T-helper 2 cell treated with Interferon-gamma antibody and Interleukin-4, amounts not matched to agents 100 ng/mL and 5 ng/mL, for 36 hours (primary cell): Measurements from ENCODE around the gene KRT85. TPM values are rescaled to one million over a fixed set of nuclear protein-coding genes. Genes with fewer than 3 reads are reported as not detected.

ENCODE experiments used
- intact Hi-C: fragments of 100-400 bp; cut with micrococcal nuclease; formaldehyde crosslinking; loops from one replicate; pipeline ENCODE4 v1.15.1; 2023
- total RNA-seq: library from RNA; stranded (reverse); gene quantifications from 2 replicates; pipeline ENCODE4 v1.2.3, GENCODE V29; 2022

The KRT85 gene
- total RNA-seq, 1 donor from 2014 or later: not detected

- intact Hi-C loops: no loop called here
These were observed 28.6 kb upstream of the KRT85 start for GRCh38 chr12:52395761-52396434.

- intact Hi-C loops: no loop called here
These were observed 27.6 kb upstream of the KRT85 start for GRCh38 chr12:52394836-52395405.

- intact Hi-C loops: no loop called here
These were observed 25.3 kb upstream of the KRT85 start for GRCh38 chr12:52392465-52393007.

- intact Hi-C loops: no loop called here
These were observed 24.3 kb upstream of the KRT85 start for GRCh38 chr12:52391618-52392002.

- intact Hi-C loops: no loop called here
These were observed 23.7 kb upstream of the KRT85 start for GRCh38 chr12:52390739-52391617.

GRCh38 chr12:52389313-52390207 is 22.3 kb upstream of the KRT85 start:
- intact Hi-C loops: no loop called here

GRCh38 chr12:52387859-52388258 is 20.6 kb upstream of the KRT85 start:
- intact Hi-C loops: no loop called here

- intact Hi-C loops: no loop called here
These were observed 18.0 kb upstream of the KRT85 start, which contains the start of gene KRT84 for GRCh38 chr12:52385226-52385702. Gene KRT84, minus strand, starts transcription at chr12:52385652. Its CDS starts 67 bp downstream, at chr12:52385585.

GRCh38 chr12:52383331-52383730 is 16.1 kb upstream of the KRT85 start:
- intact Hi-C loops: no loop called here

GRCh38 chr12:52382854-52383253 is 15.6 kb upstream of the KRT85 start:
- intact Hi-C loops: no loop called here

GRCh38 chr12:52381206-52381605 is 13.9 kb upstream of the KRT85 start:
- intact Hi-C loops: no loop called here

GRCh38 chr12:52380271-52380694 is 13.0 kb upstream of the KRT85 start:
- intact Hi-C loops: no loop called here

GRCh38 chr12:52379536-52379935 is 12.3 kb upstream of the KRT85 start:
- intact Hi-C loops: no loop called here

GRCh38 chr12:52378091-52378490 is 10.8 kb upstream of the KRT85 start:
- intact Hi-C loops: no loop called here

GRCh38 chr12:52377266-52377665 is 10.0 kb upstream of the KRT85 start:
- intact Hi-C loops: no loop called here

- intact Hi-C loops: loop anchor here (2.0 kb wide), 1 partner anchor 506 kb away; no protein-coding TSS in a partner anchor
These were observed 5.2 kb upstream of the KRT85 start for GRCh38 chr12:52372216-52373154.

- intact Hi-C loops: loop anchor here (2.0 kb wide), 1 partner anchor 507 kb away; no protein-coding TSS in a partner anchor
These were observed 4.4 kb upstream of the KRT85 start for GRCh38 chr12:52371716-52372115.

GRCh38 chr12:52370926-52371608 is 3.8 kb upstream of the KRT85 start:
- intact Hi-C loops: no loop called here

- intact Hi-C loops: no loop called here
These were observed 2.5 kb upstream of the KRT85 start for GRCh38 chr12:52369809-52370208.
